Stimulated activated CD8-positive, alpha-beta memory T cell treated with anti-CD3 and anti-CD28 coated beads, Interleukin-4, amount 100 ng/mL, for 48 hours (primary cell): ENCODE measurements around the gene MEG3.

Experiments used
- DNase-seq: peaks from one replicate; pipeline ENCODE4 v3.0.0-alpha.2; 2020

The MEG3 gene

GRCh38 chr14:100825713-100826331 lies at the start of gene MEG3:
MEG3 (plus strand) TSS chr14:100826118.
- no peak for DNase-seq

- no peak for DNase-seq
Measured at GRCh38 chr14:100776681-100777365, 49.1 kb upstream of the MEG3 start.

GRCh38 chr14:100777366-100777817 lies 48.5 kb upstream of the MEG3 start:
- no peak for DNase-seq

GRCh38 chr14:100777818-100778525 lies 47.9 kb upstream of the MEG3 start:
- no peak for DNase-seq

GRCh38 chr14:100778526-100778882 lies 47.4 kb upstream of the MEG3 start:
- no peak for DNase-seq

- no peak for DNase-seq
Measured at GRCh38 chr14:100778951-100779690, 46.8 kb upstream of the MEG3 start.

GRCh38 chr14:100779691-100780080 lies 46.2 kb upstream of the MEG3 start:
- DNase-seq = no peak

- no peak for DNase-seq
Measured at GRCh38 chr14:100780246-100780645, 45.7 kb upstream of the MEG3 start.

GRCh38 chr14:100780646-100781355 lies 45.1 kb upstream of the MEG3 start:
- no peak for DNase-seq

GRCh38 chr14:100781952-100782351 lies 44.0 kb upstream of the MEG3 start:
- no peak for DNase-seq

- DNase-seq = no peak
Measured at GRCh38 chr14:100782516-100783320, 43.2 kb upstream of the MEG3 start.

GRCh38 chr14:100783630-100784370 lies 42.1 kb upstream of the MEG3 start:
- DNase-seq = no peak

- no peak for DNase-seq
Measured at GRCh38 chr14:100784523-100785337, 41.2 kb upstream of the MEG3 start.

GRCh38 chr14:100785338-100785615 lies 40.6 kb upstream of the MEG3 start:
- DNase-seq = no peak

- DNase-seq = no peak
Measured at GRCh38 chr14:100785626-100786025, 40.3 kb upstream of the MEG3 start.

- DNase-seq = no peak
Measured at GRCh38 chr14:100786131-100786530, 39.8 kb upstream of the MEG3 start.

GRCh38 chr14:100786576-100787219 lies 39.2 kb upstream of the MEG3 start:
- DNase-seq = no peak

- DNase-seq = no peak
Measured at GRCh38 chr14:100787659-100788058, 38.3 kb upstream of the MEG3 start.

- DNase-seq = no peak
Measured at GRCh38 chr14:100788517-100788916, 37.4 kb upstream of the MEG3 start.

GRCh38 chr14:100788942-100789341 lies 37.0 kb upstream of the MEG3 start:
- no peak for DNase-seq
